ENCODE results near the gene FLNB.

The FLNB gene

DNA sequence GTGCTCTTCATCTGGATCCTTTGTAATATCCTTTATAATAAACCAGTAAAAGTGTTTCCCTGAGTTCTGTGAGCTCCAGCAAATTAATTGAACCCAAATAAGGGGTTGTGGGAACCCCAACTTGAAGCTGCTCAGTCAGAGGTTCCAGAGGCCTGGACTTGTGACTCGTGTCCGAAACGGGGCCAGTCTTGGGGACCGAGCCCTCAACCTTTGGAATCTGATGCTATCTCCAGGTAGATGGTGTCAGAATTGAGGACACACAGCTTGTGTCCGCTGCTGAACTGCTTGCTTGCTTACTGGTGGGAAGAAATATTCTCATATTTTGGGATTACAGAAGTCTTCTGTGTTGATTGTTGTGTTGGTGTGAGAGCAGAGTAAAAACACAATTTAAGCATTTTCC, 39.7 kb upstream of the FLNB start:
- no peak for DNase-seq
- no peak overlapping the region for H3K4me3 Mint-ChIP-seq
- H3K27me3 Mint-ChIP-seq (ENCODE audit: low read depth, poor library complexity) = peaks cover 4% of the 10 kb centered on the region
- H3K36me3 Mint-ChIP-seq (ENCODE audit: low read depth) = no peaks in the 10 kb centered on the region
- H3K9me3 Mint-ChIP-seq = no peaks in the 10 kb centered on the region
- TF ChIP-seq, protein P1, sequence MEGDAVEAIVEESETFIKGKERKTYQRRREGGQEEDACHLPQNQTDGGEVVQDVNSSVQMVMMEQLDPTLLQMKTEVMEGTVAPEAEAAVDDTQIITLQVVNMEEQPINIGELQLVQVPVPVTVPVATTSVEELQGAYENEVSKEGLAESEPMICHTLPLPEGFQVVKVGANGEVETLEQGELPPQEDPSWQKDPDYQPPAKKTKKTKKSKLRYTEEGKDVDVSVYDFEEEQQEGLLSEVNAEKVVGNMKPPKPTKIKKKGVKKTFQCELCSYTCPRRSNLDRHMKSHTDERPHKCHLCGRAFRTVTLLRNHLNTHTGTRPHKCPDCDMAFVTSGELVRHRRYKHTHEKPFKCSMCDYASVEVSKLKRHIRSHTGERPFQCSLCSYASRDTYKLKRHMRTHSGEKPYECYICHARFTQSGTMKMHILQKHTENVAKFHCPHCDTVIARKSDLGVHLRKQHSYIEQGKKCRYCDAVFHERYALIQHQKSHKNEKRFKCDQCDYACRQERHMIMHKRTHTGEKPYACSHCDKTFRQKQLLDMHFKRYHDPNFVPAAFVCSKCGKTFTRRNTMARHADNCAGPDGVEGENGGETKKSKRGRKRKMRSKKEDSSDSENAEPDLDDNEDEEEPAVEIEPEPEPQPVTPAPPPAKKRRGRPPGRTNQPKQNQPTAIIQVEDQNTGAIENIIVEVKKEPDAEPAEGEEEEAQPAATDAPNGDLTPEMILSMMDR (IDR thresholded peaks at IDR 0.05) = no peak
- peak overlapping the region; percentile 14 for H3K27ac Mint-ChIP-seq
- H3K4me1 Mint-ChIP-seq = peaks cover 44% of the 10 kb centered on the region

DNA sequence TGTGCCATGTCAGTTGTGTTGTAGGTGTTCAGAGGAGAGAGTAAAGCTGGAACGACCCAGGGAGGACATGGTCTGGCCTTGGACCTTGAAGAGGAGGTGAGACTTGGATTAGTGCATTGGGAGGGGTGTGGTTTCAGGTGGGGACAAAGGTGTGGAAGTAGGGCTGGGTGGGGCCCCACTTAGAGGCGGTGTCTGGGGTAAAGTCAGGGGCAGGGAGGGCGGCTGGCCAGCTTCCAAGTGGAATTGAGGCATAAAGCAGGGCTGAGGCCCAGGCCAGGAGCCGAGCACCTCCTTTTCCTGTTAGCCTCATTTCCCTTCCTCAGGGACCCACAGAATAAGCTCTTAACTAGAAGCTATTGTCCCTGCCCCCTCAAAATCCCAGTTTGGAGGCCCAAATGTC, 36.2 kb upstream of the FLNB start:
- H3K27ac Mint-ChIP-seq = peak overlapping the region; percentile 94
- no peak for DNase-seq
- no peaks in the 10 kb centered on the region for H3K27me3 Mint-ChIP-seq (ENCODE audit: low read depth, poor library complexity)
- H3K36me3 Mint-ChIP-seq (ENCODE audit: low read depth) = no peaks in the 10 kb centered on the region
- TF ChIP-seq, protein P1 (IDR thresholded peaks at IDR 0.05) = no peak
- peaks cover 53% of the 10 kb centered on the region for H3K4me1 Mint-ChIP-seq
- no peaks in the 10 kb centered on the region for H3K9me3 Mint-ChIP-seq
- H3K4me3 Mint-ChIP-seq = no peak overlapping the region

DNA sequence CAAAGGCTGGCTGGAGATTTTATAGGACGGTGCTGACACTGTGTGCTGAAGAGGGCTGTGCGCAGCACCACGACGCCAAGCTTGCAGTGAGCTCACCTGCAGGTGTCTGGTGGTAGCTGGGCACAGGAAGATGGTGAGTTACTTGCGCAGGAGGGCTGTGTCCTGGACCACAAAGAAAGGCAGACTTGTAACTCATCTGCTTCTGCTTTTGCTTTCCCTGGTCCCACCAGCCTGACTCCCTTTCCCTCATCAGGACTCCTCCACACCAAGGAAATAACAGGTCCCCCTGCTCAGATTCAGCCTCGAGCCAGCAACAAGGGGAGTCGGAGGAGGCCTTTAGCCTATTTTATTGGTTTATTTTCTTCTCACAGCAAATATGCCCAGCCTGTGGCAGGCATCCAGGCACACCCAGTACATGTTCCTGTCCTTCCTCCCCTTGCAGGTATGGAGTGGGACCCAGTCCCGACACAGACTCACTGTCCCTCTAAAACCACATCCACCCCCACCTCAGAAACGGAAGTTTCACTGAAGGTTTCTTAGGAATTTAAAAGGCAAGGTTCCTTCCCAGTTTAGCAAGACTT, 35.6 kb upstream of the FLNB start:
- peaks cover 55% of the 10 kb centered on the region for H3K4me1 Mint-ChIP-seq
- H3K36me3 Mint-ChIP-seq (ENCODE audit: low read depth) = no peaks in the 10 kb centered on the region
- H3K27me3 Mint-ChIP-seq (ENCODE audit: low read depth, poor library complexity) = no peaks in the 10 kb centered on the region
- H3K27ac Mint-ChIP-seq = peak overlapping the region; percentile 94
- no peaks in the 10 kb centered on the region for H3K9me3 Mint-ChIP-seq
- H3K4me3 Mint-ChIP-seq = no peak overlapping the region
- DNase-seq = no peak
- TF ChIP-seq, protein P1 (IDR thresholded peaks at IDR 0.05) = no peak

DNA sequence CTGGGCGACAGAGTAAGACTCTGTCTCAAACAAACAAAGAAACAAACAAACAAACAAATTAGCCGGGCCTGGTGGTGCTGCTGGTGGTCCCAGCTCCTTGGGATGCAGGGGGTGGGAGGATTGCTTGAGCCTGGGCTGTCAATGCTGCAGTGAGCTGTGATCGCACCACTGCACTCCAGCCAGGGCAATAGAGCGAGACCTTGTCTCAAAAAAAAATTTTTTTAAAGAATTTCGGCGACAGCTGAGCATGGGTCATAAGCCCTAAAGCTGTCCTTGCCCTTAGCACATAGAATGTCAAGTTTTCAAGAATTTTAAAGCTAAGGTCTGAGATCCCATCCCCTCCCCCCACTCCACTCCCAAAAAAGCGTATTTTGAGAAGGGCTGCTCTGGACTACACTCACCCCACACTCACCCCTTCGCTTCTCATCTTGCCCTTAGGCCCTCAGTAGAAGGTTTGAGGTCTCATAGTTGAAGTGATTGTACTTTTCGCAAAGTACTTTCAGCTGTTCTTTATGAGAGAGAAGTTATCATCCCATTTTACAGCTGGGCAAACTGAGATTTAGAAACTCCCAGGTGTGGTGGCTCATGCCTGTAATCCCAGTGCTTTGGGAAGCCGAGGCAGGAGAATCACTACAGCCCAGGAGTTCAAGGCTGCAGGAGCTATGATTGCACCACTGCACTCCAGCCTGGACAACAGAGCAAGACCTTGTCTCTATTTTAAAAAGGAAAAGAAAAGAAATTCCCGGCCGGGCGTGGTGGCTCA, 34.3 kb upstream of the FLNB start:
- H3K27me3 Mint-ChIP-seq (ENCODE audit: low read depth, poor library complexity) = no peaks in the 10 kb centered on the region
- TF ChIP-seq, protein P1 (IDR thresholded peaks at IDR 0.05) = no peak
- no peak for DNase-seq
- H3K9me3 Mint-ChIP-seq = no peaks in the 10 kb centered on the region
- peaks cover 61% of the 10 kb centered on the region for H3K4me1 Mint-ChIP-seq
- H3K4me3 Mint-ChIP-seq = no peak overlapping the region
- H3K36me3 Mint-ChIP-seq (ENCODE audit: low read depth) = no peaks in the 10 kb centered on the region
- peak overlapping the region; percentile 29 for H3K27ac Mint-ChIP-seq

DNA sequence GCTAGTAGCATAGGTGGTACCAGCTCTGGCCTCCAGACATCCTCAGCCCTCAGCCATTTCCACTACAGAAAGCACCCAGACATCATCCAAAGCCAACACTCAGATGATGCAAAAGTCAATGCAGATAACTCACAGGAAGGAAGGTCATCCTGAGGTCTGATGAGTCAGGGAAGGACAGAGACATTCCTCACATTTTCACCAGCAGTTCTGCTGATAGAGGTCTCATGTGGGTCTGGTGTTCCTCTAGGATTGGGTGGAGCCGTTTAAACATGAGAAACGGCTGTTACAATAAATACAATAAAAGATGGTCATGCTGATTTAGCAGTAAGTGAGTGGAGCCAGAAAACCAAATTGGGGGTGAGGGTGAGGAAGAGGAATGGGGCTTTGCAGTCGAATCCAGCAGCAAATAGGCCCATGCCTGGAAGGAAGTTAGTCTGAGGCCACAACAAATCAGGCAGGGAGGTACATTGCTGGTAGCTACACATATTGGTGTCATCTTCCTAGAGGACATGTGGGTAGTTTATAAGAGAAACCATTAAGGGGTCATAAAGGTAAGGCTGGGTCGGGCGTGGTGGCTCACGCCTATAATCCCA, 33.3 kb upstream of the FLNB start:
- DNase-seq = no peak
- no peaks in the 10 kb centered on the region for H3K36me3 Mint-ChIP-seq (ENCODE audit: low read depth)
- no peaks in the 10 kb centered on the region for H3K27me3 Mint-ChIP-seq (ENCODE audit: low read depth, poor library complexity)
- peak overlapping the region; percentile 10 for H3K27ac Mint-ChIP-seq
- no peak overlapping the region for H3K4me3 Mint-ChIP-seq
- TF ChIP-seq, protein P1 (IDR thresholded peaks at IDR 0.05) = no peak
- H3K4me1 Mint-ChIP-seq = peaks cover 53% of the 10 kb centered on the region
- H3K9me3 Mint-ChIP-seq = no peaks in the 10 kb centered on the region
